Right atrium auricular region (tissue), 2 donors: ENCODE results near the gene RNASEH1. TPM values are rescaled to one million over a fixed set of nuclear protein-coding genes. Genes with fewer than 3 reads are reported as not detected.
A peak's percentile ranks its signal among the peaks of the same experiment; 100 is the strongest.
"Not testable (repeated sequence)": the region's sequence is repeated elsewhere in the genome, so short reads cannot be mapped to it uniquely, and the experiment has no call there.

Experiments used
- DNase-seq: peaks from one replicate; pipeline ENCODE4 v3.0.0-alpha.2; 2019; ENCODE audit warnings: low spot score
- H3K27ac ChIP-seq, 2 donors: fragments of 200-600 bp; sonication (generic); 1 replicate in 1 of 2; 2 replicates in 1 of 2; pipeline ENCODE4 v1.5.1; 2016 to 2019
- H3K27me3 ChIP-seq, 2 donors: fragments of 200-600 bp; sonication (generic); one replicate each; pipeline versions ENCODE4 v1.5.1 to v1.6.0; 2017 to 2019
- H3K36me3 ChIP-seq: fragments of 200-600 bp; sonication (generic); one replicate; pipeline ENCODE4 v1.5.1; 2016
- H3K4me1 ChIP-seq, 2 donors: fragments of 200-600 bp; sonication (generic); one replicate each; pipeline versions ENCODE4 v1.5.1 to v1.6.0; 2017 to 2019
- H3K4me3 ChIP-seq, 2 donors: fragments of 200-600 bp; sonication (generic); 1 replicate in 1 of 2; 2 replicates in 1 of 2; pipeline ENCODE4 v1.5.1; 2017 to 2019; ENCODE audit warnings: mild to moderate bottlenecking in 1 of 2, moderate library complexity in 1 of 2
- H3K9me3 ChIP-seq, 2 donors: fragments of 200-600 bp; sonication (generic); one replicate each; pipeline ENCODE4 v1.5.1; 2019
- CTCF ChIP-seq, 2 donors: fragments of 200-600 bp; sonication (generic); IDR thresholded peaks; one replicate each; pipeline ENCODE4 v1.5.1; 2019; ENCODE audit warnings: antibody characterized with exemption in 2 of 2
- total RNA-seq, 2 donors: library from RNA; depleted of rRNA; stranded (reverse); fragments of >200 nt; gene quantifications; one replicate each; pipeline ENCODE4 v1.1.0, GENCODE V29; 2016

The RNASEH1 gene
- total RNA-seq, 2 donors from 2014 or later: 16.9 to 18.6 TPM

- H3K27ac ChIP-seq: no peak overlapping the region
- H3K27me3 ChIP-seq: no peaks in the 10 kb centered on the region
- peaks cover 54% of the 10 kb centered on the region for H3K36me3 ChIP-seq
- DNase-seq: no peak
- no peak overlapping the region for H3K4me3 ChIP-seq
- peaks cover 0 to 1% of the 10 kb centered on the region in 2 donors for H3K9me3 ChIP-seq
- no peak for TF ChIP-seq CTCF (IDR thresholded peaks at IDR 0.05)
- peaks cover 0 to 16% of the 10 kb centered on the region in 2 donors for H3K4me1 ChIP-seq
Observed at GRCh38 chr2:3503046-3503445, 55.1 kb downstream of the RNASEH1 start.

- no peak for TF ChIP-seq CTCF (IDR thresholded peaks at IDR 0.05)
Observed at GRCh38 chr2:3500326-3500899, 57.7 kb downstream of the RNASEH1 start.

GRCh38 chr2:3498783-3499394 lies 59.2 kb downstream of the RNASEH1 start:
- no peaks in the 10 kb centered on the region for H3K9me3 ChIP-seq
- no peak overlapping the region for H3K4me3 ChIP-seq
- DNase-seq: peak; percentile 21
- no peak for TF ChIP-seq CTCF (IDR thresholded peaks at IDR 0.05)
- H3K4me1 ChIP-seq: peaks cover 0 to 9% of the 10 kb centered on the region in 2 donors
- H3K27me3 ChIP-seq: no peaks in the 10 kb centered on the region
- no peak overlapping the region for H3K27ac ChIP-seq
- peaks cover 66% of the 10 kb centered on the region for H3K36me3 ChIP-seq

More at GRCh38 chr2:3500326-3500899, 57.7 kb downstream of the RNASEH1 start:
- Histone ChIP-seq H3K27ac (no peak overlapping the region), H3K27me3 (no peaks in the 10 kb centered on the region), H3K4me1 (peaks cover 0 to 9% of the 10 kb centered on the region in 2 donors), H3K9me3 (no peaks in the 10 kb centered on the region), H3K36me3 (peaks cover 75% of the 10 kb centered on the region), H3K4me3 (no peak overlapping the region)
- peak; percentile 55 for DNase-seq

- H3K4me3 ChIP-seq, H3K27ac ChIP-seq, H3K27me3 ChIP-seq, H3K9me3 ChIP-seq: not testable (repeated sequence)
- H3K4me1 ChIP-seq: peaks cover 0 to 13% of the 10 kb centered on the region in 2 donors
- peaks cover 56% of the 10 kb centered on the region for H3K36me3 ChIP-seq
- peak; percentile 34 for DNase-seq
Observed at GRCh38 chr2:3496708-3497080, 61.4 kb downstream of the RNASEH1 start.

Other genes starting within 250 kb of the RNASEH1 start
- 10 to 100 TPM; 13.2 to 13.6 TPM for gene EIPR1, start 180.5 kb downstream of the RNASEH1 start, total RNA-seq
- 10 to 100 TPM; 69.5 to 73.2 TPM for gene TRAPPC12, start 178.6 kb downstream of the RNASEH1 start, total RNA-seq
- 100 to 1,000 TPM; 130 to 184 TPM for gene ADI1, start 38.8 kb downstream of the RNASEH1 start, total RNA-seq
- gene RPS7, start 16.9 kb upstream of the RNASEH1 start, total RNA-seq: 1,000 to 10,000 TPM; 1,479 to 1,487 TPM
- 10 to 100 TPM; 27.8 to 56.6 TPM for gene COLEC11, start 36.8 kb upstream of the RNASEH1 start, total RNA-seq
- gene ALLC, start 99.9 kb upstream of the RNASEH1 start, total RNA-seq: not detected
- gene DCDC2C, start 145.2 kb upstream of the RNASEH1 start, total RNA-seq: not detected